Endothelial cell of umbilical vein (primary cell): Measurements from ENCODE around the gene CUEDC2. TPM values are rescaled to one million over a fixed set of nuclear protein-coding genes. Genes with fewer than 3 reads are reported as not detected.

ENCODE experiments used
- BruUV-seq: library from RNA; stranded (reverse); fragments of 400-500 nt; replicated peaks from 2 replicates; lab custom pipeline; 2021; lab: Mats Ljungman, UMichigan
- CTCF ChIA-PET: fragments of 300-600, 350-600 bp; sonication (Branson Sonifier 250); formaldehyde crosslinking; loops from one replicate; lab custom pipeline; 2021; ENCODE audit warnings: antibody characterized with exemption, inconsistent platforms; lab: Charles Lee
- POLR2A ChIA-PET: fragments of 300-600, 350-600 bp; sonication (Branson Sonifier 250); formaldehyde crosslinking; loops from one replicate; lab custom pipeline; 2021; ENCODE audit warnings: antibody characterized with exemption, inconsistent platforms; lab: Charles Lee
- DNase-seq: peaks from one replicate; pipeline ENCODE4 v3.0.0-alpha.2; 2011; ENCODE audit warnings: low read depth, low spot score
- FAIRE-seq: peaks from 2 replicates; lab custom pipeline; 2011; peaks lifted over from hg19 to GRCh38; lab: Jason Lieb, UNC
- H2AFZ ChIP-seq: 2 replicates; pipeline ENCODE4 v1.6.0; 2012; ENCODE audit warnings: low read depth, low read length, control low read depth, inconsistent platforms
- H3K27ac ChIP-seq: 2 replicates; pipeline ENCODE4 v1.5.1; 2011; ENCODE audit warnings: low read depth, mild to moderate bottlenecking, control low read depth, low read length, moderate library complexity; ENCODE audit not compliant: insufficient read depth
- H3K27me3 ChIP-seq, 2 experiments: 2 replicates each; pipeline versions ENCODE4 v1.6.0 to v1.6.1; 2011; ENCODE audit warnings: low read length in 2 of 2, mixed read lengths in 1 of 2; ENCODE audit not compliant: control insufficient read depth in 2 of 2, insufficient read depth in 2 of 2
- H3K36me3 ChIP-seq, 2 experiments: 2 replicates in 1 of 2; 3 replicates in 1 of 2; pipeline ENCODE4 v1.5.1; 2011; ENCODE audit warnings: low read length in 2 of 2, mild to moderate bottlenecking in 1 of 2, moderate library complexity in 1 of 2; ENCODE audit not compliant: control insufficient read depth in 2 of 2, insufficient read depth in 2 of 2; ENCODE audit errors: extremely low read depth in 1 of 2
- H3K4me1 ChIP-seq: 3 replicates; pipeline ENCODE4 v1.5.1; 2011; ENCODE audit warnings: mild to moderate bottlenecking, low read length; ENCODE audit not compliant: control insufficient read depth, insufficient read depth; ENCODE audit errors: extremely low read depth
- H3K4me2 ChIP-seq: 2 replicates; pipeline ENCODE4 v1.6.1; 2011; ENCODE audit warnings: low read length, control low read depth, mixed read lengths; ENCODE audit not compliant: insufficient read depth
- H3K4me3 ChIP-seq, 3 experiments: fragments of 200-600 bp in 1 of 3; sonication (generic), shearing (Covaris generic) in 1 of 3; replicated peaks in 1 of 3; 2 replicates each; pipeline ENCODE4 v1.5.1; 2011 to 2016; ENCODE audit warnings: control low read depth in 3 of 3, low read length in 3 of 3, mild to moderate bottlenecking in 2 of 3, inconsistent platforms in 1 of 3, low read depth in 1 of 3, moderate library complexity in 1 of 3; ENCODE audit not compliant: insufficient read depth in 1 of 3
- H3K79me2 ChIP-seq: 2 replicates; pipeline ENCODE4 v1.6.0; 2012; ENCODE audit warnings: low read length, inconsistent platforms; ENCODE audit not compliant: control insufficient read depth, insufficient read depth
- H3K9ac ChIP-seq: replicated peaks from 2 replicates; pipeline ENCODE3; 2011; ENCODE audit warnings: low read length, control low read depth; ENCODE audit not compliant: insufficient read depth; ENCODE audit errors: extremely low read depth
- H3K9me1 ChIP-seq: replicated peaks from 3 replicates; pipeline ENCODE4 v1.6.0; 2011; ENCODE audit warnings: mild to moderate bottlenecking, low read length; ENCODE audit not compliant: control insufficient read depth, insufficient read depth; ENCODE audit errors: extremely low read depth
- H3K9me3 ChIP-seq: replicated peaks from 2 replicates; pipeline ENCODE4 v1.5.1; 2012; ENCODE audit warnings: low read length, inconsistent platforms; ENCODE audit not compliant: control insufficient read depth, insufficient read depth
- H4K20me1 ChIP-seq: replicated peaks from 2 replicates; pipeline ENCODE3; 2011; ENCODE audit warnings: mild to moderate bottlenecking, low read length; ENCODE audit not compliant: control insufficient read depth, insufficient read depth; ENCODE audit errors: extremely low read depth
- CTCF ChIP-seq, 2 donors: IDR thresholded peaks; 1 replicate in 1 of 2; 2 replicates in 1 of 2; pipeline ENCODE4 v1.5.1; 2011; ENCODE audit warnings: low read length in 2 of 2, mild to moderate bottlenecking in 2 of 2, moderate library complexity in 2 of 2, control low read depth in 1 of 2, inconsistent platforms in 1 of 2, low read depth in 1 of 2; ENCODE audit not compliant: insufficient read depth in 1 of 2; ENCODE audit errors: extremely low read depth in 1 of 2
- EZH2 ChIP-seq: IDR thresholded peaks from 2 replicates; pipeline ENCODE4 v1.6.1; 2012; ENCODE audit warnings: borderline replicate concordance, low read depth, mild to moderate bottlenecking, moderate library complexity, low read length, inconsistent platforms; ENCODE audit not compliant: severe bottlenecking
- FOS ChIP-seq: IDR thresholded peaks from 2 replicates; pipeline ENCODE4 v1.6.1; 2011; ENCODE audit warnings: mild to moderate bottlenecking, low read length, moderate library complexity, borderline replicate concordance; ENCODE audit not compliant: insufficient read depth
- GATA2 ChIP-seq: IDR thresholded peaks from 2 replicates; pipeline ENCODE4 v1.7.0; 2011; ENCODE audit warnings: low read depth, mild to moderate bottlenecking, moderate library complexity, mixed read lengths, low read length; ENCODE audit not compliant: insufficient read length, insufficient read depth
- JUN ChIP-seq: IDR thresholded peaks from 2 replicates; pipeline ENCODE4 v1.6.1; 2011; ENCODE audit warnings: borderline replicate concordance, low read depth; ENCODE audit not compliant: insufficient read length, insufficient read depth
- MAX ChIP-seq: IDR thresholded peaks from 2 replicates; pipeline ENCODE4 v1.6.1; 2011; ENCODE audit not compliant: insufficient read depth, insufficient read length
- MYC ChIP-seq: IDR thresholded peaks from one replicate; pipeline ENCODE4 v1.6.1; 2011; ENCODE audit warnings: mild to moderate bottlenecking, low read depth, low read length
- POLR2A ChIP-seq: IDR thresholded peaks from 2 replicates; pipeline ENCODE4 v1.6.1; 2012; ENCODE audit warnings: low read depth, mild to moderate bottlenecking, control low read depth, low read length
- POLR2AphosphoS5 ChIP-seq: IDR thresholded peaks from 2 replicates; pipeline ENCODE4 v1.6.1; 2012; ENCODE audit warnings: low read depth, mild to moderate bottlenecking, control low read depth, low read length, moderate library complexity; ENCODE audit not compliant: insufficient read depth
- dilution Hi-C: fragments of 300-500 bp; cut with MboI; formaldehyde crosslinking; loops from one replicate; pipeline ENCODE4 v1.15.0; 2019; ENCODE audit warnings: low sequenced_read_pairs; ENCODE audit not compliant: extremely low pct_ligation_motif_present
- intact Hi-C: fragments of 100-400 bp; cut with micrococcal nuclease; formaldehyde crosslinking; loops from one replicate; pipeline ENCODE4 v1.10.0; 2022
- polyA plus RNA-seq, 4 experiments: library from polyadenylated mRNA; depleted of rRNA in 3 of 4; stranded (reverse) in 3 of 4; unstranded in 1 of 4; fragments of >200 nt; gene quantifications; 2 replicates each; pipeline versions ENCODE4 v1.2.1 to v1.2.3, GENCODE V29; 2011 to 2012; ENCODE audit warnings: missing spikeins in 1 of 4
- total RNA-seq: library from RNA; stranded (reverse); gene quantifications from 2 replicates; pipeline ENCODE4 v1.2.3, GENCODE V29; 2021

The CUEDC2 gene
- total and polyA plus RNA-seq, 2 donors (not counting 3 experiments of a cell fraction or from before 2014, with no cell fraction given) = 61.5 to 96.7 TPM

- H3K9me3 ChIP-seq = no peaks in the 10 kb centered on the region
- H3K4me3 ChIP-seq = peak overlapping the region; percentile 53 to 87 (median 66)
- H3K79me2 ChIP-seq = peaks cover 9% of the 10 kb centered on the region
- peaks cover 7% of the 10 kb centered on the region for H3K4me1 ChIP-seq
- H3K4me2 ChIP-seq = peak overlapping the region; percentile 78
- H3K36me3 ChIP-seq = no peaks in the 10 kb centered on the region
- DNase-seq (no peak), FAIRE-seq (peak; percentile 46)
- H2AFZ ChIP-seq = peak overlapping the region; percentile 47
- intact Hi-C loops (loop anchor here (1.0 kb wide), 1 partner anchor 9 kb away; no protein-coding TSS in a partner anchor), dilution Hi-C loops (no loop called here)
- peaks cover 11 to 22% of the 10 kb centered on the region in 2 experiments for H3K27me3 ChIP-seq
- H3K27ac ChIP-seq = peak overlapping the region; percentile 17
- no peaks in the 10 kb centered on the region for H4K20me1 ChIP-seq
- ChIA-PET POLR2A (interaction anchor here (0.8 to 1.1 kb wide), 2 partner anchors 11 to 44 kb away, joined by 5 to 6 read pairs; partner anchors contain the start of gene FBXL15), CTCF (interaction anchor here (0.7 to 2.4 kb wide), 9 partner anchors 10 to 262 kb away, joined by 3 to 25 read pairs (median 5); partner anchors contain the start of genes ACTR1A and FBXL15)
- TF ChIP-seq EZH2 (no peak), FOS (no peak), POLR2AphosphoS5 (no peak), CTCF (IDR thresholded peaks at IDR 0.05; ENCODE audit: extremely low read depth in 1 of 2, insufficient read depth in 1 of 2, low read depth in 1 of 2, low read length in 2 of 2) (no peak), MYC (no peak), GATA2 (no peak), MAX (no peak), JUN (no peak), POLR2A (no peak)
- H3K9me1 ChIP-seq = no peaks in the 10 kb centered on the region
- H3K9ac ChIP-seq = peak overlapping the region; percentile 78
- BruUV-seq = no TSS peak
These were observed 786 bp downstream of the CUEDC2 start for GRCh38 chr10:102431452-102432124.
